Measurements from ENCODE around the gene RASAL1. TPM values are rescaled to one million over a fixed set of nuclear protein-coding genes. Genes with fewer than 3 reads are reported as not detected.

RASAL1 gene
- polyA plus RNA-seq, 1 of the 3 experiments (the other 2 are of a cell fraction), result not detected

DNA sequence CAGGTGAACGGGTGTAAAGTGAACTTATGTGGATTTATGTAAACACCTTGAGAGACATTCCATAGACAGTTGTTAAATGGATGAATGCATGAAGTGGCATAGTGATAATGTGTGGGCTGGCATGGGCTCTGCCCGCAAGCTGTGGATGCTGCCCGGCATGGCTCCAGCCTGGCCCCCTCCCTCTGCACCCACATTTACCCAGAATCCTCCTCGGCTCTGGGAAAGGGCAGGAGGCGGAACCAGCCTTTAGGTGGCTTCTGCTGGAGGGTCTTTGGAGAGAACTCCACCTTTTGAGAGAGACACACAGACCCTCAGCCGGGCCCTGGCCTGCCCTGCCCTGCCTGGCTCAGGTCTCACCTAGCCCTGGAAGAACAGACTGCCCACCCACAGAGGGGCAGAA lies 18.7 kb downstream of the RASAL1 start (continued):
- TF ChIP-seq, protein P1, sequence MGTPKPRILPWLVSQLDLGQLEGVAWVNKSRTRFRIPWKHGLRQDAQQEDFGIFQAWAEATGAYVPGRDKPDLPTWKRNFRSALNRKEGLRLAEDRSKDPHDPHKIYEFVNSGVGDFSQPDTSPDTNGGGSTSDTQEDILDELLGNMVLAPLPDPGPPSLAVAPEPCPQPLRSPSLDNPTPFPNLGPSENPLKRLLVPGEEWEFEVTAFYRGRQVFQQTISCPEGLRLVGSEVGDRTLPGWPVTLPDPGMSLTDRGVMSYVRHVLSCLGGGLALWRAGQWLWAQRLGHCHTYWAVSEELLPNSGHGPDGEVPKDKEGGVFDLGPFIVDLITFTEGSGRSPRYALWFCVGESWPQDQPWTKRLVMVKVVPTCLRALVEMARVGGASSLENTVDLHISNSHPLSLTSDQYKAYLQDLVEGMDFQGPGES (IDR thresholded peaks at IDR 0.05; ENCODE audit: low read depth, low read length), result no peak
- TF ChIP-seq RXRA (IDR thresholded peaks at IDR 0.05; ENCODE audit: borderline replicate concordance, low read depth) (no peak), POLR2AphosphoS5 (IDR thresholded peaks at IDR 0.05; ENCODE audit: low read depth, low read length) (no peak), MEF2A (IDR thresholded peaks at IDR 0.05; ENCODE audit: borderline replicate concordance, low read depth) (no peak)

DNA sequence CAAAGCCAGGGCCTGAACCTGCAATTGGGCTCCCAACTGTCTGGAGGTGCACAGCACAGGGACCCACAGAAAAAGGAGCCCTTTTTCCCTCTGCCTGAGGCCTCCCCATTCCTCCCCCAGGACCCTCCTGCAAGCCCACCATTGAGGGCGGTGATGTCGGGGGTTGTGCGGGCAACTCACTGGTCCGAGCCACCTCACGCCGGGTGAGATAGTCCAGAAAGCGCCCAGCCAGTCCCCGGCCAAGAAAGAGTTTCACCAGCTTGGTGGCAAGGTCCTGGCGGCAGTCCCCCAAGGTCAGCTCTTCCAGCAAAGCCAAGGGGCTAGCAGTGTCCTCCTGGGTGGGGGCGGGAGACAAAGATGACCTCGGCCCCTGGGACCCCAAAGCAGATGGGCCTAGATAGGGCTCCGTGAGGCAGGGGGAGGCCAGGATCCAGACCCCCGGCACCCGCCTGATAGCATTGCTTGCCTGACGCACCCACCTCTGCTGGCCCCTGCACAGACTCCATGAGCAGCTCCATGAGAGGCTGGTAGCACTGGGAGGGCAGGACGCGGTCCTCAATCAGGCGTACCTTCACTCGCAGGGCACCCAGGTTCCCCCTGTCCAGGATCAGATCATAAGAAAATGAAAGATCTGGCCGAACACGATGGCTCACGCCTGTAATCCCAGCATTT lies 20.0 kb downstream of the RASAL1 start:
- H3K27me3 ChIP-seq (ENCODE audit: insufficient read depth), result no peaks in the 10 kb centered on the region
- H4K20me1 ChIP-seq (ENCODE audit: insufficient read depth), result no peaks in the 10 kb centered on the region

More for the DNA sequence above, 20.0 kb downstream of the RASAL1 start:
- Histone ChIP-seq H3K9me3 (no peaks in the 10 kb centered on the region), H2AFZ (ENCODE audit: low read depth) (no peak overlapping the region), H3K9ac (no peak overlapping the region), H3F3A (replicated peaks; ENCODE audit: insufficient read depth) (no peaks in the 10 kb centered on the region), H3K4me2 (no peak overlapping the region), H3K27ac (ENCODE audit: low read depth in 2 of 2, low read length in 1 of 2) (no peak overlapping the region), H3K79me2 (ENCODE audit: insufficient read depth) (no peaks in the 10 kb centered on the region), H3K4me3 (ENCODE audit: low read depth in 2 of 2, low read length in 1 of 2) (no peak overlapping the region), H3K9me2 (no peaks in the 10 kb centered on the region), H3K4me1 (ENCODE audit: control insufficient read depth in 1 of 2, insufficient read depth in 2 of 2, low read depth in 1 of 2, low read length in 1 of 2) (peaks cover 0 to under 1% of the 10 kb centered on the region in 2 experiments; a peak in 1 of 4 replicates), H3K36me3 (replicated peaks in 1 of 2; ENCODE audit: control insufficient read depth in 1 of 2, insufficient read depth in 2 of 2, low read length in 1 of 2) (no peaks in the 10 kb centered on the region)
- no peak for DNase-seq
- ChIA-PET POLR2A (no interaction called here), CTCF (interaction anchor here (1.4 to 1.7 kb wide), 5 partner anchors 17 to 123 kb away, joined by 3 to 10 read pairs (median 4); no protein-coding TSS in a partner anchor)
- no peak for TF ChIP-seq NFIC (IDR thresholded peaks at IDR 0.05; ENCODE audit: borderline replicate concordance)
- TF ChIP-seq CHD2 (IDR thresholded peaks at IDR 0.05; ENCODE audit: low read length, partially characterized antibody), result no peak
- TF ChIP-seq POLR2AphosphoS5 (IDR thresholded peaks at IDR 0.05; ENCODE audit: low read depth, low read length), result no peak
- no peak for TF ChIP-seq JUND (IDR thresholded peaks at IDR 0.05)
- TF ChIP-seq, protein P2, sequence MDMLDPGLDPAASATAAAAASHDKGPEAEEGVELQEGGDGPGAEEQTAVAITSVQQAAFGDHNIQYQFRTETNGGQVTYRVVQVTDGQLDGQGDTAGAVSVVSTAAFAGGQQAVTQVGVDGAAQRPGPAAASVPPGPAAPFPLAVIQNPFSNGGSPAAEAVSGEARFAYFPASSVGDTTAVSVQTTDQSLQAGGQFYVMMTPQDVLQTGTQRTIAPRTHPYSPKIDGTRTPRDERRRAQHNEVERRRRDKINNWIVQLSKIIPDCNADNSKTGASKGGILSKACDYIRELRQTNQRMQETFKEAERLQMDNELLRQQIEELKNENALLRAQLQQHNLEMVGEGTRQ (IDR thresholded peaks at IDR 0.05; ENCODE audit: borderline replicate concordance, low read depth, low read length), result no peak
- TF ChIP-seq, protein P3, sequence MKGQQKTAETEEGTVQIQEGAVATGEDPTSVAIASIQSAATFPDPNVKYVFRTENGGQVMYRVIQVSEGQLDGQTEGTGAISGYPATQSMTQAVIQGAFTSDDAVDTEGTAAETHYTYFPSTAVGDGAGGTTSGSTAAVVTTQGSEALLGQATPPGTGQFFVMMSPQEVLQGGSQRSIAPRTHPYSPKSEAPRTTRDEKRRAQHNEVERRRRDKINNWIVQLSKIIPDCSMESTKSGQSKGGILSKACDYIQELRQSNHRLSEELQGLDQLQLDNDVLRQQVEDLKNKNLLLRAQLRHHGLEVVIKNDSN (IDR thresholded peaks at IDR 0.05; ENCODE audit: borderline replicate concordance, low read depth), result no peak
- no peak for TF ChIP-seq GATA2 (CRISPR knock-in tag; IDR thresholded peaks at IDR 0.05)
- TF ChIP-seq SMC3 (IDR thresholded peaks at IDR 0.05; ENCODE audit: low read depth, low read length), result no peak
- TF ChIP-seq, protein P4, sequence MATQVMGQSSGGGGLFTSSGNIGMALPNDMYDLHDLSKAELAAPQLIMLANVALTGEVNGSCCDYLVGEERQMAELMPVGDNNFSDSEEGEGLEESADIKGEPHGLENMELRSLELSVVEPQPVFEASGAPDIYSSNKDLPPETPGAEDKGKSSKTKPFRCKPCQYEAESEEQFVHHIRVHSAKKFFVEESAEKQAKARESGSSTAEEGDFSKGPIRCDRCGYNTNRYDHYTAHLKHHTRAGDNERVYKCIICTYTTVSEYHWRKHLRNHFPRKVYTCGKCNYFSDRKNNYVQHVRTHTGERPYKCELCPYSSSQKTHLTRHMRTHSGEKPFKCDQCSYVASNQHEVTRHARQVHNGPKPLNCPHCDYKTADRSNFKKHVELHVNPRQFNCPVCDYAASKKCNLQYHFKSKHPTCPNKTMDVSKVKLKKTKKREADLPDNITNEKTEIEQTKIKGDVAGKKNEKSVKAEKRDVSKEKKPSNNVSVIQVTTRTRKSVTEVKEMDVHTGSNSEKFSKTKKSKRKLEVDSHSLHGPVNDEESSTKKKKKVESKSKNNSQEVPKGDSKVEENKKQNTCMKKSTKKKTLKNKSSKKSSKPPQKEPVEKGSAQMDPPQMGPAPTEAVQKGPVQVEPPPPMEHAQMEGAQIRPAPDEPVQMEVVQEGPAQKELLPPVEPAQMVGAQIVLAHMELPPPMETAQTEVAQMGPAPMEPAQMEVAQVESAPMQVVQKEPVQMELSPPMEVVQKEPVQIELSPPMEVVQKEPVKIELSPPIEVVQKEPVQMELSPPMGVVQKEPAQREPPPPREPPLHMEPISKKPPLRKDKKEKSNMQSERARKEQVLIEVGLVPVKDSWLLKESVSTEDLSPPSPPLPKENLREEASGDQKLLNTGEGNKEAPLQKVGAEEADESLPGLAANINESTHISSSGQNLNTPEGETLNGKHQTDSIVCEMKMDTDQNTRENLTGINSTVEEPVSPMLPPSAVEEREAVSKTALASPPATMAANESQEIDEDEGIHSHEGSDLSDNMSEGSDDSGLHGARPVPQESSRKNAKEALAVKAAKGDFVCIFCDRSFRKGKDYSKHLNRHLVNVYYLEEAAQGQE (IDR thresholded peaks at IDR 0.05; ENCODE audit: low read depth, low read length), result no peak
- no peak for TF ChIP-seq MEF2A (IDR thresholded peaks at IDR 0.05; ENCODE audit: borderline replicate concordance, low read depth)
- TF ChIP-seq, protein P5, sequence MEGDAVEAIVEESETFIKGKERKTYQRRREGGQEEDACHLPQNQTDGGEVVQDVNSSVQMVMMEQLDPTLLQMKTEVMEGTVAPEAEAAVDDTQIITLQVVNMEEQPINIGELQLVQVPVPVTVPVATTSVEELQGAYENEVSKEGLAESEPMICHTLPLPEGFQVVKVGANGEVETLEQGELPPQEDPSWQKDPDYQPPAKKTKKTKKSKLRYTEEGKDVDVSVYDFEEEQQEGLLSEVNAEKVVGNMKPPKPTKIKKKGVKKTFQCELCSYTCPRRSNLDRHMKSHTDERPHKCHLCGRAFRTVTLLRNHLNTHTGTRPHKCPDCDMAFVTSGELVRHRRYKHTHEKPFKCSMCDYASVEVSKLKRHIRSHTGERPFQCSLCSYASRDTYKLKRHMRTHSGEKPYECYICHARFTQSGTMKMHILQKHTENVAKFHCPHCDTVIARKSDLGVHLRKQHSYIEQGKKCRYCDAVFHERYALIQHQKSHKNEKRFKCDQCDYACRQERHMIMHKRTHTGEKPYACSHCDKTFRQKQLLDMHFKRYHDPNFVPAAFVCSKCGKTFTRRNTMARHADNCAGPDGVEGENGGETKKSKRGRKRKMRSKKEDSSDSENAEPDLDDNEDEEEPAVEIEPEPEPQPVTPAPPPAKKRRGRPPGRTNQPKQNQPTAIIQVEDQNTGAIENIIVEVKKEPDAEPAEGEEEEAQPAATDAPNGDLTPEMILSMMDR (IDR thresholded peaks at IDR 0.05), result no peak
- TF ChIP-seq TCF12 (IDR thresholded peaks at IDR 0.05), result no peak
- TF ChIP-seq EP300 (IDR thresholded peaks at IDR 0.05; ENCODE audit: borderline replicate concordance in 1 of 2, low read depth in 1 of 2, low read length in 1 of 2), result no peak
- no peak for TF ChIP-seq NRF1 (IDR thresholded peaks at IDR 0.05; ENCODE audit: low read depth, low read length)
- TF ChIP-seq RXRA (IDR thresholded peaks at IDR 0.05; ENCODE audit: borderline replicate concordance, low read depth), result no peak
- WGBS (ENCODE audit: low lambda C conversion rate), result 66% methylated on average over 17 of the region's 22 CpGs
